OCI-LY1 (cell line): Measurements from ENCODE around the gene GC.
"Not testable (repeated sequence)": the region's sequence is repeated elsewhere in the genome, so short reads cannot be mapped to it uniquely, and the experiment has no call there.

Source experiments
- H2AFZ ChIP-seq: fragments of 200-600 bp; sonication (generic), shearing (Covaris generic); 2 replicates; pipeline ENCODE4 v1.6.0; 2014; ENCODE audit warnings: antibody characterized with exemption, mild to moderate bottlenecking, low read length
- H3F3A ChIP-seq: fragments of 200-600 bp; sonication (generic), shearing (Covaris generic); 2 replicates; pipeline ENCODE4 v1.6.0; 2014; ENCODE audit warnings: mild to moderate bottlenecking, antibody characterized with exemption, low read length, moderate library complexity; ENCODE audit not compliant: insufficient read depth
- H3K27ac ChIP-seq: fragments of 200-600 bp; sonication (generic); 2 replicates; pipeline ENCODE4 v1.5.1; 2014; ENCODE audit warnings: low read length, mixed run types, mild to moderate bottlenecking, low read depth; ENCODE audit not compliant: poor library complexity, severe bottlenecking
- H3K27me3 ChIP-seq: fragments of 200-600 bp; sonication (generic); 2 replicates; pipeline ENCODE4 v1.6.0; 2014; ENCODE audit warnings: antibody characterized with exemption, mild to moderate bottlenecking, low read length, moderate library complexity; ENCODE audit not compliant: insufficient read depth
- H3K36me3 ChIP-seq: fragments of 200-600 bp; sonication (generic); 2 replicates; pipeline ENCODE4 v1.6.1; 2014; ENCODE audit warnings: mild to moderate bottlenecking, antibody characterized with exemption, low read length, moderate library complexity, mixed read lengths; ENCODE audit not compliant: insufficient read depth
- H3K4me1 ChIP-seq: fragments of 200-600 bp; sonication (generic); 2 replicates; pipeline ENCODE4 v1.5.1; 2014; ENCODE audit warnings: mild to moderate bottlenecking, low read length, moderate library complexity; ENCODE audit not compliant: insufficient read depth, severe bottlenecking
- H3K4me2 ChIP-seq: fragments of 200-600 bp; sonication (generic), shearing (Covaris generic); 2 replicates; pipeline ENCODE4 v1.6.1; 2014; ENCODE audit warnings: low read length
- H3K4me3 ChIP-seq: fragments of 200-600 bp; sonication (generic); 2 replicates; pipeline ENCODE4 v1.5.1; 2014; ENCODE audit warnings: low read length, low read depth, mild to moderate bottlenecking, mixed read lengths; ENCODE audit not compliant: poor library complexity, severe bottlenecking
- H3K79me2 ChIP-seq: fragments of 200-600 bp; shearing (Covaris generic); 2 replicates; pipeline ENCODE4 v1.6.1; 2016; ENCODE audit warnings: mixed run types, low read length, mixed read lengths; ENCODE audit not compliant: insufficient read depth
- H3K9ac ChIP-seq: fragments of 200-600 bp; sonication (generic), shearing (Covaris generic); 2 replicates; pipeline ENCODE4 v1.6.1; 2014; ENCODE audit warnings: mild to moderate bottlenecking, low read length, mixed read lengths
- H3K9me2 ChIP-seq: fragments of 200-600 bp; sonication (generic), shearing (Covaris generic); 2 replicates; pipeline ENCODE4 v1.6.1; 2014; ENCODE audit warnings: low read depth, mild to moderate bottlenecking, low read length, mixed read lengths
- H3K9me3 ChIP-seq: fragments of 200-600 bp; shearing (Covaris generic); 2 replicates; pipeline ENCODE4 v1.6.1; 2014; ENCODE audit warnings: low read length, mixed read lengths
- H4K20me1 ChIP-seq: fragments of 200-600 bp; sonication (generic), shearing (Covaris generic); 2 replicates; pipeline ENCODE4 v1.6.0; 2016; ENCODE audit warnings: mild to moderate bottlenecking, low read length; ENCODE audit not compliant: insufficient read depth
- EZH2 ChIP-seq: fragments of 200-600 bp; sonication (generic), shearing (Covaris generic); IDR thresholded peaks from 2 replicates; pipeline ENCODE4 v1.8.0; 2017; ENCODE audit warnings: borderline replicate concordance, mixed run types, mild to moderate bottlenecking, antibody characterized with exemption, low read length, moderate library complexity, mixed read lengths
- TF ChIP-seq, protein P1 (sequence below): fragments of 200-600 bp; sonication (generic), shearing (Covaris generic); IDR thresholded peaks from 2 replicates; pipeline ENCODE4 v1.5.1; 2017; ENCODE audit warnings: mild to moderate bottlenecking, antibody characterized with exemption, low read length, moderate library complexity, mixed read lengths

Gene GC

DNA sequence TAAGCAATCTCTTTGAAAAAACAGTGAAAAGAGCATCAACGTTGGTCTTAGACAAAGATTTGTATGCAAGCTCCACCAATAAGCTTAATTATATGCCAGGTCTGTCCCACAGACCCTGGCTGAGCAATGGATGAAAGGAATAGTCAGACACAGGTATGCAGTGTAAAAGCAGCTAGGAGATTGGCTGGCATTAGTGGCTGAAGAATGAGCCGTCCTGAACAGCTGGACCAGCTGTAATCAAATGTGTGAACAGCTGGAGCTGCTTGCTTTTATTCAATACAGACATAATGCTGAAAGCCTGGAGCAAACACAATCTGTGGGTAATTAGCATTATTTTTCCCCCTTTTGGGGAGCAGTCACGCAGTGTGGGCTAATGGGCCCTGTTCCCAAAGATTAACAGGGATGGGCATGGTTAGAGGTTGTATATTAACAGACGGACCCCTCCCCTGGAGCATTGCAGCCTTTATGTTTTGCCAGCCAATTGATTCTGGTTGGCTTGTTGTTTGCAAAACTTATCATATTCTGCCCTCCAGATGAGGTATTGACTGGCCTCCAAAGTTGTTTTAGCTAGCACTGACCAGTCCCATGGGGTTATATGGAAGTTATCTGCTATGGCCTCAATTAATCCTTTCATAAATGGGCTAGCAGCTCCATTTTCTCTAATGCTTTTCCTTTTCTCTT is 20.3 kb upstream of the GC start:
- H3K9me2 ChIP-seq, H3F3A ChIP-seq: not testable (repeated sequence)

DNA sequence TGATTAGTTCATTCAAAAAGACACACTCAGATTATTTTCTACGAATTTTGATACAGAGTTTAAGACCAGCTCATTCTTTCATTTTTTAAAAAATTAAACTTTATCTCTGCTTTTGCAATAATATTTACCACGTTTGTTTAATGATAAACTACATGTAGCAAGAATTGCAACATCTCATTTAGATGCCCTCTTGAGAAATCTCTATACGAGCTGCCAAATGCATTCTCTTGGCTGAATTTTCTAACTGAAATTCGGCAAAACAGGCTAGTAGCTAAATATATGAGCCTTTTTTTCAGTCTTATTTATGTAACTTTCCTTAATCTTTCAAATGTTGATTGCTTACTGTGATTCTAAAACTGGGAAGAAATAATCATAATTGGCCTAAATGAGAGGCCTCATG is 2.1 kb upstream of the GC start:
- no peaks in the 10 kb centered on the region for H3K9me3 ChIP-seq
- no peak for TF ChIP-seq EZH2
- TF ChIP-seq, protein P1, sequence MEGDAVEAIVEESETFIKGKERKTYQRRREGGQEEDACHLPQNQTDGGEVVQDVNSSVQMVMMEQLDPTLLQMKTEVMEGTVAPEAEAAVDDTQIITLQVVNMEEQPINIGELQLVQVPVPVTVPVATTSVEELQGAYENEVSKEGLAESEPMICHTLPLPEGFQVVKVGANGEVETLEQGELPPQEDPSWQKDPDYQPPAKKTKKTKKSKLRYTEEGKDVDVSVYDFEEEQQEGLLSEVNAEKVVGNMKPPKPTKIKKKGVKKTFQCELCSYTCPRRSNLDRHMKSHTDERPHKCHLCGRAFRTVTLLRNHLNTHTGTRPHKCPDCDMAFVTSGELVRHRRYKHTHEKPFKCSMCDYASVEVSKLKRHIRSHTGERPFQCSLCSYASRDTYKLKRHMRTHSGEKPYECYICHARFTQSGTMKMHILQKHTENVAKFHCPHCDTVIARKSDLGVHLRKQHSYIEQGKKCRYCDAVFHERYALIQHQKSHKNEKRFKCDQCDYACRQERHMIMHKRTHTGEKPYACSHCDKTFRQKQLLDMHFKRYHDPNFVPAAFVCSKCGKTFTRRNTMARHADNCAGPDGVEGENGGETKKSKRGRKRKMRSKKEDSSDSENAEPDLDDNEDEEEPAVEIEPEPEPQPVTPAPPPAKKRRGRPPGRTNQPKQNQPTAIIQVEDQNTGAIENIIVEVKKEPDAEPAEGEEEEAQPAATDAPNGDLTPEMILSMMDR = no peak
- no peaks in the 10 kb centered on the region for H4K20me1 ChIP-seq
- no peak overlapping the region for H3K27ac ChIP-seq
- no peaks in the 10 kb centered on the region for H3K36me3 ChIP-seq
- H2AFZ ChIP-seq = no peak overlapping the region
- no peak overlapping the region for H3K4me2 ChIP-seq
- no peaks in the 10 kb centered on the region for H3K27me3 ChIP-seq
- no peak overlapping the region for H3K9ac ChIP-seq
- H3K79me2 ChIP-seq = no peaks in the 10 kb centered on the region
- H3K4me1 ChIP-seq = no peaks in the 10 kb centered on the region
- H3K9me2 ChIP-seq = no peaks in the 10 kb centered on the region
- H3F3A ChIP-seq = no peaks in the 10 kb centered on the region
- H3K4me3 ChIP-seq = no peak overlapping the region

More for the DNA sequence above, 20.3 kb upstream of the GC start:
- H3K4me3 ChIP-seq, H3K27ac ChIP-seq, H4K20me1 ChIP-seq, H3K36me3 ChIP-seq, H3K4me2 ChIP-seq, H3K27me3 ChIP-seq, H3K79me2 ChIP-seq, H3K9ac ChIP-seq, H3K9me3 ChIP-seq, H2AFZ ChIP-seq, H3K4me1 ChIP-seq: not testable (repeated sequence)

DNA sequence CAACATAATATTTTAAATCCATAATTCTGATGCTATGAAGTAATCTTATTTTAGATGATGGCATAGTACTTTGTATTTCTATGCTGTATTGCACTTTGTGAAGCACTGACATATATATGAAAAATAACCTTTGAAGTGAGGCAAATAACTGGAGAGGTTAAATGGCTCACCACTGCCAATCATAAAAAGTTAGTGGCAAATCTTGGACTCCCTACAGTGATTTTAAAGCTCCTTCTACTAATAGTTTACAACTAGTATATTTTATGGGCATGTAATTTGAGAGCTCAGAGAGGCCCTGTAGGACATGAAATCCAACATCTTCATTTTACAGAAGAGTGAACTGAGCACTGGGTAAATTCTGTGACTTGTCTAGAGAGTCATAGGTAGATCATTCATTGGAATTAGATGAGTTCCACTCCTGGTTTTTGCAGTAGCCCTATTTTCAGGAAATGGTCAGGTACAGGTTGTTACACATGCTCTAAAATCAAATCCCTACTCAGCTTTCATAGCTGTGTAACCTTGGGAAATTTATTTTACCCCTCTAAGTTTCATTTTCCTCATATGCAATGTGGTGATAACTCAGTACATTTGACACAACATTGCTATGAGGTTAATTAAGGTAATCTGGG is 804 bp upstream of the GC start:
- no peaks in the 10 kb centered on the region for H3K36me3 ChIP-seq
- TF ChIP-seq EZH2 = no peak
- TF ChIP-seq, protein P1 = no peak
- H2AFZ ChIP-seq = no peak overlapping the region
- no peaks in the 10 kb centered on the region for H3K79me2 ChIP-seq
- no peaks in the 10 kb centered on the region for H3K27me3 ChIP-seq
- no peaks in the 10 kb centered on the region for H3F3A ChIP-seq
- H3K4me1 ChIP-seq = no peaks in the 10 kb centered on the region
- no peak overlapping the region for H3K27ac ChIP-seq
- H3K9me3 ChIP-seq = no peaks in the 10 kb centered on the region
- H3K9me2 ChIP-seq = no peaks in the 10 kb centered on the region
- no peaks in the 10 kb centered on the region for H4K20me1 ChIP-seq
- H3K4me2 ChIP-seq = no peak overlapping the region
- no peak overlapping the region for H3K4me3 ChIP-seq
- no peak overlapping the region for H3K9ac ChIP-seq

DNA sequence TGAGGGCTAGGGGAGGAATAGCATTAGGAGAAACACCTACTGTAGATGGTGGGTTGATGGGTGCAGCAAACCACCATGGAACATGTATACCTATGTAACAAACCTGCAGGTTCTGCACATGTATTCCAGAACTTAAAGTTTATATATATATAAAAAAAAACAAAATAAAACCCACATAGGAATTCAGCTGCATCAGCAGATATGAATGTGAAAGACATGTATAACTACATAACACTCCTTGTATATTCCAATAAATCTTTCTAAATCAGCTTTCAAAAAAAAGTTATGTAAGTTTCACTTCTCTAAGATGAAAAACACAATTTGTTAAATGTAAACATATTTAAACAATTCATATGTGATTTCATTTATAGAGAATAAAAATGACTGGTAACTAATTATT is 6.0 kb downstream of the GC start:
- H3K4me1 ChIP-seq = no peaks in the 10 kb centered on the region
- H3K79me2 ChIP-seq = no peaks in the 10 kb centered on the region
- no peaks in the 10 kb centered on the region for H3F3A ChIP-seq
- no peak overlapping the region for H3K4me2 ChIP-seq
- H3K27ac ChIP-seq = no peak overlapping the region
- H3K9me3 ChIP-seq = no peaks in the 10 kb centered on the region
- H4K20me1 ChIP-seq = no peaks in the 10 kb centered on the region
- H3K9me2 ChIP-seq = no peaks in the 10 kb centered on the region
- H2AFZ ChIP-seq = no peak overlapping the region
- H3K27me3 ChIP-seq = no peaks in the 10 kb centered on the region
- H3K4me3 ChIP-seq = no peak overlapping the region
- no peaks in the 10 kb centered on the region for H3K36me3 ChIP-seq
- no peak overlapping the region for H3K9ac ChIP-seq
- no peak for TF ChIP-seq EZH2
- TF ChIP-seq, protein P1 = no peak
